Activated gamma-delta T cell treated with Interleukin-2 at 50 U/mL for 16 hours (primary cell): ENCODE results near the gene TACC2.
"Not testable (repeated sequence)": the region's sequence is repeated elsewhere in the genome, so short reads cannot be mapped to it uniquely, and the experiment has no call there.

Source experiments
- DNase-seq: peaks from one replicate; pipeline ENCODE4 v3.0.0-alpha.2; 2020

Gene TACC2

GRCh38 chr10:121981346-121981745 is 7.6 kb upstream of the TACC2 start:
- DNase-seq: no peak

- DNase-seq: no peak
Measured at GRCh38 chr10:121983852-121984251, 5.1 kb upstream of the TACC2 start.

GRCh38 chr10:121984463-121984862 is 4.5 kb upstream of the TACC2 start:
- DNase-seq: no peak

GRCh38 chr10:121990015-121990677 is 1.2 kb downstream of the TACC2 start:
- DNase-seq: no peak

- DNase-seq: not testable (repeated sequence)
Measured at GRCh38 chr10:121991727-121992126, 2.8 kb downstream of the TACC2 start.

GRCh38 chr10:121994429-121994941 is 5.5 kb downstream of the TACC2 start:
- DNase-seq: no peak

GRCh38 chr10:121998462-121998861 is 9.5 kb downstream of the TACC2 start:
- DNase-seq: no peak

GRCh38 chr10:121999301-121999700 is 10.3 kb downstream of the TACC2 start:
- DNase-seq: no peak

- DNase-seq: no peak
Measured at GRCh38 chr10:122001698-122002097, 12.7 kb downstream of the TACC2 start.

- DNase-seq: no peak
Measured at GRCh38 chr10:122007415-122007814, 18.5 kb downstream of the TACC2 start.

- no peak for DNase-seq
Measured at GRCh38 chr10:122010405-122011050, 21.6 kb downstream of the TACC2 start.

- no peak for DNase-seq
Measured at GRCh38 chr10:122012731-122013130, 23.8 kb downstream of the TACC2 start.

- DNase-seq: no peak
Measured at GRCh38 chr10:122013311-122013780, 24.4 kb downstream of the TACC2 start.

- no peak for DNase-seq
Measured at GRCh38 chr10:122014652-122015248, 25.8 kb downstream of the TACC2 start.

- DNase-seq: not testable (repeated sequence)
Measured at GRCh38 chr10:122017926-122018325, 29.0 kb downstream of the TACC2 start.

- no peak for DNase-seq
Measured at GRCh38 chr10:122018491-122018890, 29.5 kb downstream of the TACC2 start.

- no peak for DNase-seq
Measured at GRCh38 chr10:122018951-122019413, 30.0 kb downstream of the TACC2 start.

- DNase-seq: no peak
Measured at GRCh38 chr10:122019414-122019975, 30.5 kb downstream of the TACC2 start.

- no peak for DNase-seq
Measured at GRCh38 chr10:122020226-122020625, 31.3 kb downstream of the TACC2 start.

GRCh38 chr10:122021379-122021778 is 32.4 kb downstream of the TACC2 start:
- DNase-seq: no peak

- DNase-seq: no peak
Measured at GRCh38 chr10:122021828-122022227, 32.9 kb downstream of the TACC2 start.

- DNase-seq: no peak
Measured at GRCh38 chr10:122022276-122022675, 33.3 kb downstream of the TACC2 start.

- not testable (repeated sequence) for DNase-seq
Measured at GRCh38 chr10:122023257-122023656, 34.3 kb downstream of the TACC2 start.
